T follicular helper cell (primary cell): ENCODE results near the gene TEP1.
"Not testable (repeated sequence)": the region's sequence is repeated elsewhere in the genome, so short reads cannot be mapped to it uniquely, and the experiment has no call there.

Source experiments
- DNase-seq: peaks from one replicate; pipeline ENCODE4 v3.0.0-alpha.2; 2020; ENCODE audit warnings: low read depth

TEP1 gene

GRCh38 chr14:20341032-20341431, 72.3 kb downstream of the TEP1 start:
- not testable (repeated sequence) for DNase-seq

DNA sequence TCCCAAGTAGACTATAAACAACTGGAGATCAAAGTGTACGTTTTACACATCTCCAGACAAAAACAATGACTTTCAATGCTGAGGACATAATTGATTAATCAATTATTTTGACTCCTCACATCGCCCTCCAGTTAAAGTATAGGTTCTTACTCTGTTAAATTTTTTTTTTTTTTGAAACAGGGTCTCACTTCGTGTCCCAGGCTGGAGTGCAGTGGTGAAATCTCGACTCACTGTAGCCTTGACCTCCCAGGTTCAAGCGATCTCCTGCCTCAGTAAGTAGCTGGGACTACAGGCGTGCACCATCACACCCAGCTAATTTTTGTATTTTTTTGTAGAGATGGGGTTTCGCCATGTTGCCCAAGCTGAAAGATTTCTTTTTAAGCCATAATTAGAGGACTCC, 79.3 kb downstream of the TEP1 start:
- DNase-seq = no peak

GRCh38 chr14:20333494-20333841, 79.8 kb downstream of the TEP1 start:
- DNase-seq = no peak

DNA sequence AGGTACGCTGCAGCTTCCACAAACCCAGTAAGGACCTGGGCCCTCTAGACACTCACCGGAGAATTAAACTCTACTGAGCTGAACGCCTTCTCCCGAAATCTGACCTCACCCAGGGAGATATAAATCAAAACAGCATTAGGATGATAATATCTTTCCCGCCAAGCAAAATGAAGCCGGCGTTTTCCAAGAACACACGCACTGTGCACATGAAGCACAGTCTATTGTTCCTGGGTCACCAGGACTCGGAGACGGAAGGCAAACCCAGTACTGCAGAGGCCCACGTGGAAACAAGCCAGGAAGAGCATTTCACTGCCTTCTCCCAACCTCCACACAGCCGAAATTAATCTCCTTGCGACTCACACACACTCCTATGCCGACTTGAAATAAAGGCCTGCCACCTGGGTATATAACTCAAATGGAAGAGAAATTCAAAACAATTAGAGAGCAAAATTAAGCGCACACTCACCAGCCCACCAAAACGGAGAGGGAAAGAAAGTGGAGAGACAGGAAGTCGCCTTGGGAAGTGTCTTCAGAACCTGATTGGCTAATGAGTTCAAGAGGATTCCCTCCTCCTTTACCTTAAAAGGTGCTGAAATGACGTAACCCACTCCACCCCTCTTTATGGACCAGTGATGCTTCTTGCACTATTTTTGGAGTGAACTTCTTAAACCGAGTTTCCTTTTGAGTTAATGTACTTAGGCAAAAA, 80.4 kb downstream of the TEP1 start, which contains the start of gene CCNB1IP1:
TSS of gene CCNB1IP1 (minus strand) at position 492 of the 706 bp plus-strand sequence. CDS start 16,756 bp downstream, outside the sequence.
- peak; percentile 41 for DNase-seq

DNA sequence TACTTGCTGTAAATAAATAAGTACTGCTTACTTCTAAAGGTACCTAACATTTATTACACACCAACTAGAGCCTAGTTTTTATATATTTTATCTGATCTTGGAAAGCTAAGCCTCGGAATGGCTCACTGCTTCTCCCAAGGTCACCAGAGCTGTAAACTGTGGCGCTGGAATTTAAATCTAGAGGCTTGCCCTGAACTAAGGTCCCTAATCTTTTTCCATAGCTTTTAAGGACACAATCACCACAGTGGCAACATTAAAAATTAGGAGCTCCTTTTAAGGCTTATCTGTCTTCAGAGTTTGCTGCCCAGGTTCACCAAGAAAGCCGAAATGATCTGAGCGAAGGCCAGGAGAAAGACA, 80.9 kb downstream of the TEP1 start:
- no peak for DNase-seq

- no peak for DNase-seq
Measured at GRCh38 chr14:20331053-20331613, 82.2 kb downstream of the TEP1 start.

DNA sequence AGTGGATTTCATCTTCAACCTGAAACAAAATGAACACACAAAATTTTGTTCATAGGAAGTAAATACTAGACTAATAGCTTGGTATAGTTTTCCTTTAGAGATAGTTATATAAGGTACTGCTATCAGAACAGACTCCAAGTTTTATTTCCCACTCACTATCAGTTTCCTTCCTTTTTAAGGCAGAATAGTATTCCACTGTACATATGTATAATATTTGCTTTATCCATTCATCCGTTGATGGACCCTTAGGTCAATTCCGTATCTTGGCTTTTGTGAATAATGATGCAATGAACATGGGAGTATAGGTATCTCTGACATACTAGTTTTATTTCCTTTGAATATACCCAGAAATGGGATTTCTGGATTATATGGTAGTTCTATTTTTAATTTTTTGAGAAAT, 83.9 kb downstream of the TEP1 start:
- DNase-seq = no peak

DNA sequence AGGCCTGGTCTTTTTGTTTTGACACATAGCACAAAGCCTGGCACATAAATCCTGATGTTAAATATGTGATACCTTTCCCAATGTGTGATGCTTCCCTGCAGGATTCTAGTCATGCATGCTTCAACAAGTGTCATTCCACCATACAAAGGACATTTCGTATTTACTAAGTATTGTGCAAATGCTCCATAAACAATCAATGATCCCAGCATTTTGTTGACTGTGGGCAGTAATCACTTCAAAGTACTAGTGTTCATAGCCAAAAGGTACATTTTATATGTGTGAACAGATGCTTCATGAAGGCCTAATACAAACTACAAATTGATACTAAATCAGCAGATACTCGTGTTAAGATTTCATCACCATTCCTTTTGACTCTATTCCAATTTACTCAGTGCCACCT, 84.6 kb downstream of the TEP1 start:
- DNase-seq = no peak

DNA sequence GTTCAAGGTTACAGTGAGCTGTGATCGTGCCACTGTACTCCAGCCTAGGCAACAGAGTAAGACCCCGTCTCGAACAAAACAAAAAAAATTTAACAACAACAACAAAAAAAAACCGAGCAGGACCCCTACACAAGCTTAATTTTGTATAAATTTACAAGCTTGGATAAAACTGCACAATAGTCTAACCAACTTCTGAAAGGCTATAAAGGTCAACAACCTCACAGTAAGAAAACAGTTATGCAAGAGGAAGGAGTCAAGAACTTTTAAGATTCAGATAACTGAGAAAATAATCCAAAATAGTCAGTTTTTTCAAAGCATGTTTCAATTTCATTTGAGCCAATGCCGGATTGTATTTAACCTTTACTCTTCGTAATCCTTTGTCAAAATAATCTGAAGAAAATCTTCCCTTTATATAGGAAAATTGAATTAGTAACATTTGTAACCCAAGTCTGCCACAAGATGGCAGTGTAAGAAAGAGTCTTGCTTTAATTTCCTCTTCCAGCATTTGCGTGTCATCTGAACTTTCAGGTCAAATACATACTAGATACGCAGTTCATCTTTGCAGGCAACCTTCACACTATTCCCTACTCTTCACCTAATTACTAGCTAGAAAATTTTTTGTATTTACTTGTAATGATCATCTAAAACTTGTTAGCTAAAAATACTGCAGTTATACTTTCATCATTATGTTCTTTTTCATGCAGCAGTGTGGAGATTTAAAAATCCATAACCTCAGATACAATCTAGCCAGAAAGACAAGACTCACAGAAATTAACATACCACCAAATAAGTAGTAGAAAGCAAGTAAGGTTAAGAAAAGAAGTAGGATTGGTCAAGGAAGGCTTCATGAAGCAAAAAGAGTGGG, 86.1 kb downstream of the TEP1 start:
- DNase-seq = no peak

- DNase-seq = no peak
Measured at GRCh38 chr14:20317720-20318119, 95.6 kb downstream of the TEP1 start.
